Fibroblast of lung (primary cell): ENCODE measurements around the gene PFKP. TPM values are rescaled to one million over a fixed set of nuclear protein-coding genes. Genes with fewer than 3 reads are reported as not detected.

Source experiments
- DNase-seq, 2 donors: peaks; one replicate each; pipeline versions ENCODE4 v3.0.0 to v3.0.0-alpha.2; 2010; ENCODE audit warnings: low read depth in 2 of 2
- H2AFZ ChIP-seq: 2 replicates; pipeline ENCODE4 v1.5.1; 2012; ENCODE audit warnings: low read length, control low read depth, inconsistent platforms
- H3K27ac ChIP-seq: 2 replicates; pipeline ENCODE4 v1.5.1; 2011; ENCODE audit warnings: low read length, control low read depth; ENCODE audit not compliant: insufficient read depth
- H3K27me3 ChIP-seq: 2 replicates; pipeline ENCODE4 v1.5.1; 2011; ENCODE audit warnings: mild to moderate bottlenecking, low read length; ENCODE audit not compliant: control insufficient read depth, insufficient read depth
- H3K36me3 ChIP-seq: 2 replicates; pipeline ENCODE4 v1.5.1; 2011; ENCODE audit warnings: low read length; ENCODE audit not compliant: control insufficient read depth, insufficient read depth
- H3K4me1 ChIP-seq: 2 replicates; pipeline ENCODE4 v1.5.1; 2011; ENCODE audit warnings: low read length; ENCODE audit not compliant: control insufficient read depth, insufficient read depth; ENCODE audit errors: extremely low read depth
- H3K4me2 ChIP-seq: 2 replicates; pipeline ENCODE4 v1.5.1; 2011; ENCODE audit warnings: low read length, control low read depth; ENCODE audit not compliant: insufficient read depth; ENCODE audit errors: extremely low read depth
- H3K4me3 ChIP-seq, 4 experiments: fragments of 200-600 bp in 1 of 4; sonication (generic) in 1 of 4; replicated peaks in 1 of 4; 2 replicates each; pipeline ENCODE4 v1.5.1; 2011 to 2016; ENCODE audit warnings: low read length in 4 of 4, low read depth in 3 of 4, mild to moderate bottlenecking in 3 of 4, control low read depth in 2 of 4, inconsistent platforms in 1 of 4, mixed read lengths in 1 of 4; ENCODE audit not compliant: insufficient read depth in 1 of 4; ENCODE audit errors: control extremely low read depth in 1 of 4
- H3K79me2 ChIP-seq: 2 replicates; pipeline ENCODE4 v1.5.1; 2012; ENCODE audit warnings: mild to moderate bottlenecking, low read length, inconsistent platforms; ENCODE audit not compliant: control insufficient read depth, insufficient read depth
- H3K9ac ChIP-seq: 2 replicates; pipeline ENCODE4 v1.5.1; 2011; ENCODE audit warnings: mild to moderate bottlenecking, low read length, control low read depth; ENCODE audit not compliant: insufficient read depth
- H3K9me3 ChIP-seq: 2 replicates; pipeline ENCODE4 v1.5.1; 2012; ENCODE audit warnings: low read depth, low read length; ENCODE audit not compliant: control insufficient read depth, insufficient read depth
- H4K20me1 ChIP-seq: 2 replicates; pipeline ENCODE4 v1.5.1; 2011; ENCODE audit warnings: low read length; ENCODE audit not compliant: control insufficient read depth, insufficient read depth; ENCODE audit errors: extremely low read depth
- CTCF ChIP-seq, 2 donors: IDR thresholded peaks in 1 of 2; conservative IDR thresholded peaks in 1 of 2; 1 replicate in 1 of 2; 2 replicates in 1 of 2; pipeline ENCODE4 v1.5.1; 2011 to 2012; ENCODE audit warnings: low read length in 2 of 2, control low read depth in 1 of 2, inconsistent platforms in 1 of 2, low read depth in 1 of 2, mild to moderate bottlenecking in 1 of 2
- EZH2 ChIP-seq: IDR thresholded peaks from 2 replicates; pipeline ENCODE4 v1.5.1; 2012; ENCODE audit warnings: low read length, control low read depth, mild to moderate bottlenecking; ENCODE audit errors: missing control alignments
- polyA plus RNA-seq, 2 donors: library from polyadenylated mRNA; depleted of rRNA in 1 of 2; stranded (reverse) in 1 of 2; unstranded in 1 of 2; fragments of >200 nt; gene quantifications; 2 replicates each; pipeline ENCODE4 v1.2.1, GENCODE V29; 2011 to 2012; ENCODE audit warnings: missing spikeins in 1 of 2
- total RNA-seq: library from RNA; depleted of rRNA; stranded (reverse); fragments of >200 nt; gene quantifications from 2 replicates; pipeline ENCODE4 v1.2.1, GENCODE V29; 2014

The PFKP gene
- total and polyA plus RNA-seq, 2 donors (not counting 1 experiment from before 2014, with no cell fraction given), result 74.3 to 90.3 TPM

DNA sequence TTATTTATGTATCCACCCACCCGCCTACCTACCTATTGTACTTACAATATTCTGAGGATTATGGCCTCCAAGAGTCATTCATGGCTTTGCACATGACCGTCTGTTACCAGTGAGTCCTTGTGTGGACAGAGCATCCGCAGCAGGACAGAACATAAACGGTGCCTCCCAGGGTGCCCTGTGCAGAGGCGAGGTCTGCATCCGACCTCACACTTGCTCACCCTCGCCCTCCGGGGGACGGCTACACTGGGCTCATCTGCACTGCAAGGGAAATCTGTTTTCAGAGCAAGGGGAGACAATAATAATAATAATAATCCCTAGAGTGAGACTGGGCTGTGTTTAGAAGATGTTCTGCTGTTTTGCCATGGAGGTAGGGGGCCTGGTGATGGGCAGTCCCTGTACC lies 29.8 kb downstream of the PFKP start:
- TF ChIP-seq CTCF (conservative IDR thresholded peaks at IDR 0.05 in 1 of 2, IDR thresholded peaks at IDR 0.05 in 1 of 2; ENCODE audit: low read depth in 1 of 2, low read length in 2 of 2) (no peak), EZH2 (no peak)
- Histone ChIP-seq H3K4me2 (no peak overlapping the region), H3K27me3 (no peaks in the 10 kb centered on the region), H3K9me3 (no peaks in the 10 kb centered on the region), H4K20me1 (no peaks in the 10 kb centered on the region), H3K27ac (peak overlapping the region; percentile 92), H3K79me2 (peaks cover 53% of the 10 kb centered on the region), H3K4me1 (peaks cover 34% of the 10 kb centered on the region), H3K4me3 (no peak overlapping the region), H2AFZ (no peak overlapping the region), H3K36me3 (peaks cover 20% of the 10 kb centered on the region), H3K9ac (no peak overlapping the region)
- no peak for DNase-seq

- Histone ChIP-seq H3K4me2 (no peak overlapping the region), H4K20me1 (no peaks in the 10 kb centered on the region), H3K4me1 (peaks cover 33% of the 10 kb centered on the region), H3K27me3 (no peaks in the 10 kb centered on the region), H3K4me3 (no peak overlapping the region), H2AFZ (no peak overlapping the region), H3K79me2 (peaks cover 43% of the 10 kb centered on the region), H3K9ac (no peak overlapping the region), H3K9me3 (no peaks in the 10 kb centered on the region), H3K27ac (peak overlapping the region; percentile 22), H3K36me3 (peaks cover 21% of the 10 kb centered on the region)
- DNase-seq, result no peak
- TF ChIP-seq CTCF (conservative IDR thresholded peaks at IDR 0.05 in 1 of 2, IDR thresholded peaks at IDR 0.05 in 1 of 2; ENCODE audit: low read depth in 1 of 2, low read length in 2 of 2) (no peak), EZH2 (no peak)
These were observed 31.3 kb downstream of the PFKP start for GRCh38 chr10:3098689-3099088.

- Histone ChIP-seq H3K9me3 (no peaks in the 10 kb centered on the region), H3K4me3 (no peak overlapping the region), H3K9ac (no peak overlapping the region), H2AFZ (no peak overlapping the region), H4K20me1 (no peaks in the 10 kb centered on the region), H3K27me3 (no peaks in the 10 kb centered on the region), H3K36me3 (peaks cover 23% of the 10 kb centered on the region), H3K27ac (peak overlapping the region; percentile 22), H3K4me2 (no peak overlapping the region), H3K4me1 (peaks cover 26% of the 10 kb centered on the region), H3K79me2 (peaks cover 39% of the 10 kb centered on the region)
- TF ChIP-seq EZH2 (no peak), CTCF (conservative IDR thresholded peaks at IDR 0.05 in 1 of 2, IDR thresholded peaks at IDR 0.05 in 1 of 2; ENCODE audit: low read depth in 1 of 2, low read length in 2 of 2) (no peak)
- peak; percentile 83 to 91 for DNase-seq
These were observed 32.1 kb downstream of the PFKP start for GRCh38 chr10:3099291-3100092.
